Measurements from ENCODE around the gene CDC42BPA.

GRCh38 chr1:226973371-226973897 lies 344.9 kb downstream of the CDC42BPA start:
- TF ChIP-seq CTCF (IDR thresholded peaks at IDR 0.05): no peak
- no peak for TF ChIP-seq POLR2A (IDR thresholded peaks at IDR 0.05)

All from testis (tissue), 2 donors.